GM19035 (cell line): ENCODE results near the gene MED23.

ENCODE experiments used
- ATAC-seq: cut with Tn5 transposase; IDR thresholded peaks from one replicate; pipeline ENCODE4 v1.9.1; 2021; ENCODE audit not compliant: unreplicated experiment

The MED23 gene

GRCh38 chr6:131642565-131642964 lies 14.5 kb upstream of the MED23 start:
- no peak for ATAC-seq

- no peak for ATAC-seq
These were observed 13.5 kb upstream of the MED23 start for GRCh38 chr6:131641554-131641953.

GRCh38 chr6:131640576-131640975 lies 12.5 kb upstream of the MED23 start:
- no peak for ATAC-seq

GRCh38 chr6:131640100-131640499 lies 12.1 kb upstream of the MED23 start:
- ATAC-seq = peak; percentile 76

GRCh38 chr6:131638013-131638412 lies 10.0 kb upstream of the MED23 start:
- ATAC-seq = no peak

GRCh38 chr6:131636880-131637792 lies 9.1 kb upstream of the MED23 start, which contains the start of gene ENPP3:
TSS of gene ENPP3 (plus strand) at chr6:131637302. CDS start at chr6:131637385, 83 bp downstream.
- no peak for ATAC-seq

- ATAC-seq = peak; percentile 73
These were observed 7.6 kb upstream of the MED23 start for GRCh38 chr6:131635384-131636340.

- no peak for ATAC-seq
These were observed 3.7 kb upstream of the MED23 start for GRCh38 chr6:131631625-131632289.

GRCh38 chr6:131629651-131630050 lies 1.6 kb upstream of the MED23 start:
- no peak for ATAC-seq

- ATAC-seq = no peak
These were observed 684 bp upstream of the MED23 start for GRCh38 chr6:131628726-131629125.

- no peak for ATAC-seq
These were observed 12.8 kb downstream of the MED23 start for GRCh38 chr6:131615275-131615674.

- no peak for ATAC-seq
These were observed 14.6 kb downstream of the MED23 start for GRCh38 chr6:131613296-131613925.

GRCh38 chr6:131602781-131603312 lies 25.2 kb downstream of the MED23 start:
- ATAC-seq = no peak

- ATAC-seq = no peak
These were observed 27.3 kb downstream of the MED23 start for GRCh38 chr6:131600716-131601115.

GRCh38 chr6:131597446-131597845 lies 30.6 kb downstream of the MED23 start:
- ATAC-seq = no peak

GRCh38 chr6:131594074-131594473 lies 34.0 kb downstream of the MED23 start:
- no peak for ATAC-seq

GRCh38 chr6:131592935-131593334 lies 35.1 kb downstream of the MED23 start:
- ATAC-seq = no peak

GRCh38 chr6:131588643-131589042 lies 39.4 kb downstream of the MED23 start:
- no peak for ATAC-seq

GRCh38 chr6:131587909-131588308 lies 40.1 kb downstream of the MED23 start:
- ATAC-seq = no peak

GRCh38 chr6:131586543-131586942 lies 41.5 kb downstream of the MED23 start:
- no peak for ATAC-seq
